ENCODE data around the gene DNAH17. TPM values are rescaled to one million over a fixed set of nuclear protein-coding genes. Genes with fewer than 3 reads are reported as not detected.

The DNAH17 gene
- total RNA-seq, 4 donors from 2014 or later, result under 0.01 TPM; not detected in 2

DNA sequence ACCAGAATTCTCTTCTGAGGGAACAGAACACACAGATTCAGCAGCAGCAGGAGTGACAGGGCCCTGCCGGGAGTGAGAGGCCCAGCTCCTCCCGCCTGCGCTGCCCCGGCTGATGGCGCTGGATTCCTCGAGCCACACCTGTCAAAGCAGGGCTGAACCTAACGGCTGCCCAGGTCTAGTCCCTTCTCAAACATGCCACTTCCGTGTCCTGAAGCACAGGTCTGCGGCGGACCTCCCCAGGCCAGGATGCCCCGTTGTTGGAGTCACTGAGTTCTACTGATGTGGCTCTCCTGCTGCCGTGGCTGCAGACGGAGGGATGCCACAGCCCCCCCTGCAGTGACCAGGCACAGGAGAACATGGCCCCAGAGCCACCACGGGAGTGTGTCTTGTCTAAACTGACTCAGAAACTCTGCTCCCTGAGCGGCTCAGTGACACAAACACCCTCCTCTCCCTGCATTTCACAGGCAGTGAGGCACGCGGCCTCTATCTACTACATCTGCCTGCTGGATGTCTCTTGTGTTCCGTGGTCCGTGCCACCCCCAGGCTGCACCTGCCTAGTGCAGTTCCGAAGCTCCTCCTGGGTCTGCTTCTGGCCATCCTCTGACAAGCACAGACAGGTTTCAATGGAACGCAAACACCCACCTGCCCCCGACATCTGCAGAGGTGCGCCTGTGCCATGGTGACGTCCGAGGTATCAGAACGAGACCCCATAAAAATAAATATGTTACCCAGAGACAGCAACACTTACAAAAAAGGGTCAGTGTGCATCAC, 44.7 kb upstream of the DNAH17 start:
- H3K4me3 ChIP-seq, result no peak overlapping the region
- 83 to 87% methylated on average over 26 of the region's 26 CpGs for WGBS, 2 donors
- no peaks in the 10 kb centered on the region for H3K27me3 ChIP-seq
- no peak overlapping the region for H3K27ac ChIP-seq
- TF ChIP-seq EP300 (IDR thresholded peaks at IDR 0.05), result no peak
- no peak for TF ChIP-seq CTCF (IDR thresholded peaks at IDR 0.05)
- no peak for TF ChIP-seq POLR2A (IDR thresholded peaks at IDR 0.05)
- peaks cover 0 to 5% (median 0%) of the 10 kb centered on the region in 4 donors for H3K9me3 ChIP-seq
- no peaks in the 10 kb centered on the region for H3K36me3 ChIP-seq
- DNase-seq (ENCODE audit: low spot score in 2 of 2), result no peak
- peaks cover 0 to 5% (median 0%) of the 10 kb centered on the region in 4 donors for H3K4me1 ChIP-seq

- TF ChIP-seq EP300 (IDR thresholded peaks at IDR 0.05) (no peak), POLR2A (IDR thresholded peaks at IDR 0.05) (no peak), CTCF (IDR thresholded peaks at IDR 0.05) (no peak)
- Histone ChIP-seq H3K4me3 (no peak overlapping the region), H3K4me1 (peaks cover 0 to 8% (median 0%) of the 10 kb centered on the region in 4 donors), H3K27me3 (no peaks in the 10 kb centered on the region), H3K9me3 (peaks cover 0 to 5% (median 0%) of the 10 kb centered on the region in 4 donors), H3K36me3 (no peaks in the 10 kb centered on the region), H3K27ac (no peak overlapping the region)
- 77 to 79% methylated on average over 5 of the region's 5 CpGs for WGBS, 2 donors
- no peak for DNase-seq (ENCODE audit: low spot score in 2 of 2)
Measured at GRCh38 chr17:78620099-78620498, 42.9 kb upstream of the DNAH17 start.

DNA sequence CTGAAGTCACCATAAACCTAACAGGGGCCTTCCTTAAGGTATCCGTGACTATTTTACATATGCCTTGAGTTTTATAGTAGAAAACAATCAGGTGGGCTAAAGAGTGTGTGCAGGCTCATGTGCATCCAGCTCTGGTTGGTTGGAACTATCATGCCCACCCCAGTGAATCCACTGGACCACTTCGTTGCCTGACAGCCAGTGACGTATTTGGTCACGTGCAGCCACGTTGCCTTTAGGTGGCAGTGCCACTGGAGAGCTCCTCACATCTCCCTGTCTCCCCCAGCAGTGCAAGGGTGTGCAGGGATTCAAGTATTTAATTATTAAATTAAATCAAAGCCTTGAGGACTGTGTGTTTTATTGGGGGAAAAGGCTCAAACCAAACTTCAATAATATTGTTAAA, 42.1 kb upstream of the DNAH17 start:
- DNase-seq (ENCODE audit: low spot score in 2 of 2), result no peak
- no peak for TF ChIP-seq POLR2A (IDR thresholded peaks at IDR 0.05)
- no peak for TF ChIP-seq EP300 (IDR thresholded peaks at IDR 0.05)
- TF ChIP-seq CTCF (IDR thresholded peaks at IDR 0.05), result no peak
- WGBS, 2 donors, result 92% methylated on average over 5 of the region's 5 CpGs
- no peaks in the 10 kb centered on the region for H3K27me3 ChIP-seq
- H3K9me3 ChIP-seq, result peaks cover 0 to 5% (median 0%) of the 10 kb centered on the region in 4 donors
- no peak overlapping the region for H3K4me3 ChIP-seq
- no peaks in the 10 kb centered on the region for H3K36me3 ChIP-seq
- peaks cover 0 to 8% (median 0%) of the 10 kb centered on the region in 4 donors for H3K4me1 ChIP-seq
- no peak overlapping the region for H3K27ac ChIP-seq

DNA sequence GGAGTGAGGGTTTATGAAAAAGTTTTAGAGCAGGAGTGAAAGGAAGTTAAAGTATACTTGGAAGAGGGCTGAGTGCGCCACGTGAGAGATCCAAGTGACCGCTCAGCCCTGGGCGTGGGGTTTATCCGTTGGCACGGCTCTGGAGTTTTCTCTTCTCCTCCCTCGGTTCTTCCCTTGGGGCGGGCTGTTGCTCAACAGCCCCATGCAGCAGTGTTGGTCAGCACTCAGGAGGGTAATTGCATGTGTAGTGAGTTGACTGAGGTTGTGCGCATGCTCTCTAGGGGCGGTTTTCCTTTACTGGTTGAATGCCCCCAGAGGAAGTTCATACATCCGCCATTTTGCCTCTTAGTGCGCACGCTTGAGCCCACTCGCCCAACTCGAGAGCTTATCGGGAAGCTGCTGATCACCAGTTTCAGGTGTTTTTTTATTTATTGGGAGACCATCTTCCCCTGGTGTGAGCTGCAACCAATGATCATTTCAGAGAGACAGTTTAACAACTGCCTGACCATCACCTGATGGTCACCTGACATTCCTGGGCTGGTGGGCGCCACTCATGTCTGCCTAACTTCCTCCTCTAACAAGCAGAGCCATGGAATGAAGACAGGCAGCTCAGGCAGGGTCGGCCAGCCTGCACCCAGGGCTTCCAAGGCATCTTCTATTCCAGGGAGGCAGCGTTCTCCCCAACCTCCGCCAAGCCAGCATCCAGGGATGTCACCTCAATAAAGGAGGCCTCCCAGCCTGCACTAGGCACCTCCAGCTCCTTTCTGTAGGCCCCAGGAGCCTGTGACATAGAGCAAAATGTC, 41.3 kb upstream of the DNAH17 start:
- no peak for DNase-seq (ENCODE audit: low spot score in 2 of 2)
- WGBS, 2 donors, result 85 to 91% methylated on average over 18 to 20 of the region's 20 CpGs
- peaks cover 0 to 5% (median 0%) of the 10 kb centered on the region in 4 donors for H3K9me3 ChIP-seq
- H3K27me3 ChIP-seq, result no peaks in the 10 kb centered on the region
- H3K27ac ChIP-seq, result no peak overlapping the region
- no peaks in the 10 kb centered on the region for H3K36me3 ChIP-seq
- H3K4me3 ChIP-seq, result no peak overlapping the region
- H3K4me1 ChIP-seq, result peaks cover 0 to 8% (median 0%) of the 10 kb centered on the region in 4 donors
- TF ChIP-seq CTCF (IDR thresholded peaks at IDR 0.05), result no peak
- TF ChIP-seq POLR2A (IDR thresholded peaks at IDR 0.05), result no peak
- TF ChIP-seq EP300 (IDR thresholded peaks at IDR 0.05), result peak in 1 of 2 donors; percentile 24
